ENCODE measurements around the gene ADM5.

Gene ADM5, protein sequence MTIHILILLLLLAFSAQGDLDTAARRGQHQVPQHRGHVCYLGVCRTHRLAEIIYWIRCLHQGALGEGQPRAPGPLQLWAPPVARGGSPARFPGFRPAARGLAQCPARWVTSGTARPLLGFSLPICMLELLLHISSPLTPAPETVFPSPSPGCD

DNA sequence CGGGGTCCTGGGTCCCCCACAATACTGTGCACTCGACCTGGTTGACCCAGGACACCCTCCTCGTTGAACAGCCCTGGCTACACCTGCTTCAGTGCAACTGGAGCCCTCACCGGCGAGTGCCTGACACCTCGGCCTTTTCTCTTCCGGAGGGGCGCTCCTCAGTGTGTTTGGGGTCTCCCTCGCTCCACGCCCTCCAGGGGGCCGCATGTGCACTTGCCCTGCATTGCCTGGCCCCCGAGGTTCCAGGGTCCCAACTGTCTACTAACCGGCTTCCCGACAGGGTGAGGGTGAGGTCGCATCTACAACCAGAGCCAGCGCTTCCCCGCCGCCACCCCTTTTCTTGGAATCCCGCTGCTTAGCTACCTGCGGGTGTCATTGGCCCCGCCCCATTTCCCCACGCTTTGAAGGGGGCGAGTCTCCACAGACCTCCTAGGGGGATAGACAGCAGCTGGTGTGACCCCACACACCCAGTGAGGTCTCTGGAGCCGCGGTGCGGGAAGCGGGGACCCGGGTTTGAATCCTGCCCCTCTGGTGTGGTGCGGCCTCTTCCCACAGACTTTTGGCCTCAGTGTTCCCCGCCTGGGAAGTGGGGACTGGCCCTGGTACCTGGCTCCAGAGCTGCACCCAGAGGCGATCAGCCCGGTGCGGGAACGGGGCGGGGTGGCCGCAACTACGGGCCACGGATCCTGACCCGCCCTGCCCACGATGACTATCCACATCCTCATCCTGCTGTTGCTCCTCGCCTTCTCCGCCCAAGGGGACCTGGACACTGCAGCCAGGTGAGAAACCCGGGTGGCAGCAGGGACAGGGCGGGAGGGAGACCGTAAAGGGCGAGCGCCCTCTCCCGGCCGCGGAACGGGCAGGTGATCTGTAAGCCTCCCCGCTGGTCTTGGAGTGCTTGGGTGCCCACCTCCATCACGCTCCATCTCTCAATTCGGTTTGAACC is at the start of gene ADM5:
Gene ADM5, plus strand, starts transcription at position 462 of the 946 bp plus-strand sequence. Its CDS starts 244 bp downstream, at position 706.
- peak; percentile 51 for DNase-seq

DNA sequence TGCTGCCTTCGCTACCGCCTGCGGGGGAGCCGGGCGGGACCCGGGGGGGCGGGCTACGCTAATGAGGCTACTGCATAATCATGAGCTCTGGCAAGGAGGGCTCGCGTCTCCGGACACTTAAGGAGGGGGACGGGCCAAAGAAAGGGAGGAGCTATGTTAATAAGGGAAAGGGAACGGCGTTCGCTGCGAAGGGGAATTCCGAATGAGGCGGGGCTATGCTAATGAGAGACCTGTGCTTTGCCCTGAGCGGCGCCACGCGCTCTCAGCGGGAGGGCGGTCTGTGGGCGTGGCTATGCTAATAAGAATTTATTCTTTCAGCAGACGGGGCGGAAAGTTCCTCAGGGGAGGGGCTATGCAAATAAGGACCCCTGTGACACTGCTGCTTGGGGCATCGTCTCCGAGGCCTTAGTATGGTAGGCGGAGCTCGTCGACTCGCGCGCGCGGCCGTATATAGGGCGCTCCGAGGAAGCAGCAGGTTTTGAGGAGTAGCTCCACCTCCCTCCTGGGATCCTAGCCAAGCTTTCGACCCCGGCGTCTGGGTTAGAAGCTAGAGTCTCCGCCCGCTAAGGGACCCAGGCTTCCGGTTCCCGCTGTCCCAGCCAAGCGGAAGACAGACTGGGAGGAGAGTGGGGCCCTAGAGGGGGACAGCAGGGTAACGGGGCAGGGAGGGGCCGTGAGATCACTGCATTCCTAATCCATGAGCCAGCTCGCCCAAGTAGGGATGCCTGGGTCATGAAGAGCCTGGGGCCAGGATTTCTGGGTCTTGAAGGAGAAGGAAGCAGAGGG is 49.1 kb upstream of the ADM5 start, which contains the start of gene RRAS:
Gene RRAS, minus strand, starts transcription at position 31 of the 786 bp plus-strand sequence. CDS start 45 bp downstream, outside the sequence.
- DNase-seq = peak; percentile 99

DNA sequence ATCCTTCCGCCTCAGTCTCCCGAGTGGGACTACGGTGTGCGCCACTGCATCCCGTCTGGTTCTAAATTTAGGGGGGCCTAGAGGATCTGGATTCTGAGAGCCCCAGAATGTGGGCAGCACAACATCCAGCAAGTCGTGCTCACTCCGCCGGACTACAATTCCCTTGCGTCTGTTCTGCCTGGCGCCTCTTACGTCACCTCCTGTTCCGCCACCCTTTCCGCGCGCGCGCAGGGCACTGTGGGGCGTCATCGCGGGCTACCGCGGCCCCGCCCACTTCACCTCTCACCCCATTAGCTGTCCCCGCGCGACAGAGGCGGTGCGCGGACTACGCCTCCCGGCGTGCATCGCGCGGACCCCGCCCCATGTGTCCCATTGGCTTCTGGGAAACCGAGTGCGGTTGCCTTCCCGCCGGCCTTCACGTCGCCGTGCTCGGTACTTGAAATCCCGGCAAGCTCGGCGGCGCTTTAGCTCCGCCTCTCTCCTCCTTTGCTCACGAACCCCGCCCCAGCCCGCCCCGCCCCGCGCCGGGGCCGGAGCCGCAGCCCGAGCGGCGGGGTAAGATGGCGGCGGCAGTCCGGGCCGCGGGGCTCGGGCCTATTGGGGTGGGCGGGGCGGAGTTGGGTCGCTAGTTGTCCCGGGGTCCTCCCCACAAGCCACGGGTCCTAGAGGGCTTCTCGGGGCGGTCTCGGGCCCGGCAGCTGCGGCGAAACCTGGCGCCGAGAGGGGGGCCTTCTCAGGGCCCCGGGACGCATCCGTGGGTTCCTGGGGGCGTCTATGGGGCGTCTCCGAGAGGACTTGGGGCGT is 47.5 kb upstream of the ADM5 start, which contains the start of gene SCAF1:
Gene SCAF1, plus strand, starts transcription at position 522 of the 804 bp plus-strand sequence. CDS start 2,818 bp downstream, outside the sequence.
- peak; percentile 98 for DNase-seq

DNA sequence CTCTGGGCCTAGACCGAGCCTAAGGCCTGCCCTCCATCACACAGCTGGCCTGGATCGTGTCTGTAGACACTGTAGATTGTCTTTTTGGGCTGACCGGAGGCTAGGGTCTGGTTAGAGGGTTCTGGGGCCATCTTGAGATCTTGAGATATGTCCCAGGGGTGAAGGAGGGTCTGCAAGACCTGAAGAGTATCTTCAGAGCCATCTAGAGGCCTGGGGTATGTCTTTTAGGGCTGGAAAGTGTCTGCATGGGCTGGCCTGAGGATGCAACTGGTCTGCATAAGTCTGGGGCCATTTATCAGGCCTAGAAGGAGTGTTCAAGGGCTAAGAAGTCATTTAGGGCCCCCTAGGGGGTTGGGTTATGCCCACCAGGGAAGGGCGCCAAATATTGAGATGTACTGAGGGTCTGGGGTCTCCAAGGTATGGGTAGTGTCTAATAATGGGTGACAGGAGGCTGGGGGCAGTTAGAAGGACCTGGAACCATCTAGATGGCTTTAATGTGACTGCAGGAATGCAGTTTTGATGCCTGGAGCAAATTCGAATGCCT is 46.8 kb upstream of the ADM5 start:
- DNase-seq = no peak

DNA sequence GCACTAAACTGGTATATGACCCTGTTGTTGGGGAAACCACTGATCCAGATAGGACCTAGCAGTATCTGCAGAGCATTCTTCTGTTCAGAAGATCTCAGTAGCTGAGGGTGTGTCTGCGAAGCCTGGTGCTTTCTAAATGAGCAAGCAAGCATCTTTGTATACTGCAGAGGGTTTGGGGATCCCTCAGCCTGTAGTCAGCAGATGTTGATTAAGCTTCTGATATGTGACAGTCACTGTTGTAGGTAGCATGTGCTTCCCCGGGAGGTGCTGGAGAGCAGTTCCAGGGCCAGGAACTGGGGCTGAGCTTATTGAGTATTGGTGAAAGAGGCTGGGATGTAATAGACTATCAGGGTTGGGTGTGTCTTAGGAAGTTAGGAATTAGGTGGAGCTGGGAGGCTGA is 45.9 kb upstream of the ADM5 start:
- no peak for DNase-seq

DNA sequence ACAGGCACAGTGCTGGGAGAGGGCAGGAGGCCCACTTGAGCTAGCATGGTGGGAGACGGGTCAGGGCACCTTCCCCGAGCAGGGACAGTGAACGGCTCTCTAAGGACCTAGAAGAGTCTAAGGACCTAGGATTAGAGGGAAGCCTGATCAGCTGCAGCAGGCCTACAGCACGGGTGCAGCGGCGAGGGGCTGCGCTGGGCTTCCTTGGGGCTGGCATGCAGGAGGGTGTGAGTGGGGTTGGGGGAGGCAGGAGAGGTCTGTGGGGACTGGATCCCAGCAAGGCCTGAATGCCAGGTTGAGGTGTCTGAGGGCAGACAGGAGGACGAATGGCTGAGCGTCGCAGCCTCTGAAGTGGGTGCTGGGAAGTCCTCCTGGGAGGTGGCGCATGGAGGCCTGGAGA is 43.8 kb upstream of the ADM5 start:
- DNase-seq = no peak

DNA sequence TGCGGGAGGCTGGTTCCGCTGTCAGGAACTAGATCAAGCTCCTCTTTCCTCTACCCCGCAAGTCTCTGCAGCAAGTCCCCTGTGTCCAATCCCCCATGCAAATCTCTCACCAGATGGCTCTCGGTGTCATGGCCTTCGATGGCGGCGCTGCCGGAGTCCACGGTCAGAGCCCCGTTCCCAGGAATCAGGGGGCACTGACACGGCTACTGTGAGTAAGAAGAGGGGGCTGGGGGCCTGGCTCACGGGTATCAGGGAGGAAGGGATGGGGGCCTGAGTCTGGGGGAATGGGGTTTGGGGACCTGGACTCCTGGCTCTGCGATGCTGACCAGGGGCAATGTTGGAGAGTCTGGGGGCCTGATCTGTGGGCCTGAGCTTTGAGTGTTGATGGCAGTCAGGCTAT is 43.4 kb upstream of the ADM5 start:
- no peak for DNase-seq

DNA sequence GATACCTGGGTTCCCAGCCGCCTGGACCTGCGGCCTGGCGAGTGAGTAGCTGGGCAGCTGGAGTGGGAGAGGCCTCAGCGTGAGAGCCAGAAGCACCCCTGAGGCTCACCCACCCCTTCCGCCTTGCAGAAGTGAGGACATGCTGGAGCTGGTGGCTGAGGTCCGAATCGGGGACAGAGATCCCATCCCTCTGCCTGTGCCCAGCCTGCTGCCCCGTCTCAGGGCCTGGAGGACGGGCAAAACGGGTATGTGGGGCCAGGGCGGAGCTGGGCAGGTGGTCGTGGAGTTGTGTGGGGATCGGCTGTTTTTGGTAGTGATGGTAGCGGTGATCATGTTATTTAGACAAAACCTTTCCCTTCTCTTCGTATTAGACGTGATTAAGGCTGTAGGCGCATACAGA is 42.8 kb upstream of the ADM5 start:
- DNase-seq = no peak

DNA sequence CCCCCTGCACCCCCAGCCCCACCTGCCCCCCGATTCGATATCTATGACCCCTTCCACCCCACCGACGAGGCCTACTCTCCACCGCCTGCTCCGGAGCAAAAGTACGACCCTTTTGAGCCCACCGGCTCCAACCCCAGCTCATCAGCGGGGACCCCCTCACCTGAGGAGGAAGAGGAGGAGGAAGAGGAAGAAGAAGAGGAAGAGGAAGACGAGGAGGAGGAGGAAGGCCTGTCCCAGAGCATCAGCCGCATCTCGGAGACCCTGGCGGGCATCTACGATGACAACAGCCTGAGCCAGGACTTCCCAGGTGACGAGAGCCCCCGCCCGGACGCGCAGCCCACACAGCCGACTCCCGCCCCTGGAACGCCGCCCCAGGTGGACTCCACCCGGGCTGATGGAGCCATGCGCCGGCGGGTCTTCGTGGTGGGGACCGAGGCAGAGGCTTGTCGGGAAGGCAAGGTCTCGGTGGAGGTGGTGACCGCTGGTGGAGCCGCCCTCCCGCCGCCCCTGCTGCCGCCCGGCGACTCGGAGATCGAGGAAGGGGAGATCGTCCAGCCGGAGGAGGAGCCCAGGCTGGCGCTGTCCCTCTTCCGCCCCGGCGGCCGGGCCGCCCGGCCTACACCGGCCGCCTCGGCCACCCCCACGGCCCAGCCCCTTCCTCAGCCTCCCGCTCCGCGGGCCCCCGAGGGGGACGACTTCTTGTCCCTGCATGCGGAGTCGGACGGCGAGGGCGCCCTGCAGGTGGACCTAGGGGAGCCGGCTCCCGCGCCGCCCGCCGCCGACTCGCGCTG is 38.2 kb upstream of the ADM5 start:
- no peak for DNase-seq

DNA sequence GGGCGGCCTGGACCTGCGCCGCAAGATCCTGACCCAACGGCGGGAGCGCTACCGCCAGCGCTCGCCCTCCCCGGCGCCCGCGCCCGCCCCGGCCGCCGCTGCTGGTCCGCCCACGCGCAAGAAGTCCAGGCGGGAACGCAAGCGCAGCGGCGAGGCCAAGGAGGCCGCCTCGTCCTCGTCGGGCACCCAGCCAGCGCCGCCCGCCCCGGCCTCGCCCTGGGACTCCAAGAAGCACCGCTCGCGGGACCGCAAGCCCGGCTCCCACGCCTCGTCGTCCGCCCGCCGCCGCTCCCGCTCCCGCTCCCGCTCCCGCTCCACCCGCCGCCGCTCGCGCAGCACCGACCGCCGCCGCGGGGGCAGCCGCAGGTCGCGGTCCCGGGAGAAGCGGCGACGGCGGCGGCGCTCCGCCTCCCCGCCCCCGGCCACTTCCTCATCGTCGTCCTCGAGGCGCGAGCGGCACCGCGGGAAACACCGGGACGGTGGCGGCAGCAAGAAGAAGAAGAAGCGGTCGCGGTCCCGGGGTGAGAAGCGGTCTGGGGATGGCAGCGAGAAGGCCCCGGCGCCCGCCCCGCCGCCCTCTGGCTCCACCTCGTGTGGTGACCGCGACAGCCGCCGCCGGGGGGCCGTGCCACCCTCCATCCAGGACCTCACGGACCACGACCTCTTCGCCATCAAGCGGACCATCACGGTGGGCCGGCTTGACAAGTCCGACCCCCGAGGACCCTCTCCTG is 37.4 kb upstream of the ADM5 start:
- no peak for DNase-seq

DNA sequence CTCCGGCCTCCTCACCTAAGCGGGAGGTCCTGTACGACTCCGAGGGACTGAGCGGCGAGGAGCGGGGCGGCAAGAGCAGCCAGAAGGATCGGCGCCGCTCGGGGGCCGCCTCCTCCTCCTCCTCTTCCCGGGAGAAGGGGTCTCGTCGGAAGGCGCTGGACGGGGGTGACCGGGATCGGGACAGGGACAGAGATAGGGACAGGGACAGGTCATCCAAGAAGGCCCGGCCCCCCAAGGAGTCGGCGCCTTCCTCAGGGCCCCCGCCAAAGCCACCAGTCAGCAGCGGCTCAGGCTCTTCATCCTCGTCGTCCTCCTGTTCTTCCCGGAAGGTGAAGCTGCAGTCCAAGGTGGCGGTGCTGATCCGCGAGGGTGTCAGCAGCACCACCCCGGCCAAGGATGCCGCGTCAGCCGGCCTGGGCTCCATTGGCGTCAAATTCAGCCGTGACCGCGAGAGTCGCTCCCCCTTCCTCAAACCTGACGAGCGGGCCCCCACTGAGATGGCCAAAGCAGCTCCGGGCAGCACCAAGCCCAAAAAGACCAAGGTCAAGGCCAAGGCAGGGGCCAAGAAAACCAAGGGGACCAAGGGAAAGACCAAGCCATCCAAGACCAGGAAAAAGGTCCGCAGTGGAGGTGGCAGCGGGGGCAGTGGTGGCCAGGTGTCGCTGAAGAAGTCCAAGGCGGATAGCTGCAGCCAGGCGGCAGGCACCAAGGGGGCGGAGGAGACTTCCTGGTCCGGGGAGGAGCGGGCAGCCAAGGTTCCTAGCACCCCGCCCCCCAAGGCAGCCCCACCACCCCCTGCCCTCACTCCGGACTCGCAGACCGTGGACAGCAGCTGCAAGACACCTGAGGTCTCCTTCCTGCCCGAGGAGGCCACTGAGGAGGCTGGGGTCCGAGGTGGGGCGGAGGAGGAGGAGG is 36.6 kb upstream of the ADM5 start:
- no peak for DNase-seq

DNA sequence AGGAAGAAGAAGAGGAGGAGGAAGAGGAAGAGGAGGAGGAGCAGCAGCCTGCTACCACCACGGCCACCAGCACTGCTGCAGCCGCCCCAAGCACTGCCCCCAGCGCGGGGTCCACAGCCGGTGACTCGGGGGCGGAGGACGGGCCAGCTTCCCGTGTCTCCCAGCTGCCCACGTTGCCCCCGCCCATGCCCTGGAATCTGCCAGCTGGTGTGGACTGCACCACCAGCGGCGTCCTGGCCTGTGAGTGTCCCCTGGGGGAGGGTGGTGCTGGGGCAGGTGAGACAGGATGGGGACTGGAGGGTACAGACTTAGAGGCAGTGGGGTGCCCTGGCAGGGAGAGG is 36.0 kb upstream of the ADM5 start:
- no peak for DNase-seq

DNA sequence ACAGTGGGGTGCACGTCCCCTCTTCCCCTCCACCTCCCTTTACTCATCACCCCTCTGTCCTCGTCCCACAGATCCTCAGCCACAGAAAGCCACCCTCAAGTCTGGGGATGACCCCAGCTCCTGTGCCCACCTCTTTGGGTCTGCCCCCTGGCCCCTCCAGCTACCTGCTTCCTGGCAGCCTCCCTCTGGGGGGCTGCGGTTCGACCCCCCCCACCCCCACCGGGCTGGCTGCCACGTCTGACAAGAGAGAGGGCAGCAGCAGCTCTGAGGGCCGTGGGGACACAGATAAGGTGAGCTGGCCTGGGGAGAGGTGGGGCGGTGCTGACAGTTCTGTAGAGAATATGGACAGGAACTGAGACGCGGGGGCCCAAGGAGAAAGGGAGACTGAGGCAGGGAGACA is 34.8 kb upstream of the ADM5 start:
- DNase-seq = no peak

DNA sequence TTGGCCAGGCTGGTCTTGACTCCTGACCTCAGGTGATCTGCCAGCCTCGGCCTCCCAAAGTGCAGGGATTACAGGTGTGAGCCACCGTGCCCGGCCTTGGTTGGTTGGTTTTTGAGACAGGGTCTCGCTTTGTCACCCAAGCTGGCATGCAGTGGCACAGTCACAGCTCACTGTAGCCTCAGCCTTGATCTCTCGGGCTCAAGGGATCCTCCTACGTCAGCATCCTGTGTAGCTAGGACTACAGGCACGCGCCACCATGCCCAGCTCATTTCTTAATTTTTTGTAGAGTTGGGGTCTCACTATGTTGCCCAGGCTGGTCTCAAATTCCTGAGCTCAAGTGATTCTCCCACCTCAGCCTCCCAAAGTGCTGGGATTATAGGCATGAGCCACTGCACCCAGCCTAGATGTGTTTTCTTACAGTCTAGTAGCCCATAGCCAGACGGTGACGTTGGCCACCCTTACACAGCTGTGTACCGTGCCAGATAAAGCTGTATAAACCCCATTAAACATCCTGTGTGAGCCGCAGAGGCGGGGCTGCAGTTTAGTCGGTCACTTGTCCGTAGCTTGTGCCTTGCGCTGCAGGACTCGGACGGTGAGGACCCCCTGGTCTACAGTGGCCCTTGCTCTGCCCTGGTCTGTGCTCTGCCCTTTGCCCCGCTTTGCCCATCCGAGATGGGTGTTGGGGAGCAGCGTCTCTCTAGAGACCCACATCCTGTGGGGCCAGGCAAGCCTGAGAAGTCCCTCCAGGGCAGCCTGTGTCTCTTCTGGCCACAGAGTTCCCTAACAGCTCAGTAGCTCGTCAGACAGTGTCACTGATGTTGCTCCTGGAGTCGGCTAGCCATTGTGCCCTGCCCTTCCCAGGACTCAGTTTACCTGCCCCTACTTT is 33.6 kb upstream of the ADM5 start:
- DNase-seq = no peak

DNA sequence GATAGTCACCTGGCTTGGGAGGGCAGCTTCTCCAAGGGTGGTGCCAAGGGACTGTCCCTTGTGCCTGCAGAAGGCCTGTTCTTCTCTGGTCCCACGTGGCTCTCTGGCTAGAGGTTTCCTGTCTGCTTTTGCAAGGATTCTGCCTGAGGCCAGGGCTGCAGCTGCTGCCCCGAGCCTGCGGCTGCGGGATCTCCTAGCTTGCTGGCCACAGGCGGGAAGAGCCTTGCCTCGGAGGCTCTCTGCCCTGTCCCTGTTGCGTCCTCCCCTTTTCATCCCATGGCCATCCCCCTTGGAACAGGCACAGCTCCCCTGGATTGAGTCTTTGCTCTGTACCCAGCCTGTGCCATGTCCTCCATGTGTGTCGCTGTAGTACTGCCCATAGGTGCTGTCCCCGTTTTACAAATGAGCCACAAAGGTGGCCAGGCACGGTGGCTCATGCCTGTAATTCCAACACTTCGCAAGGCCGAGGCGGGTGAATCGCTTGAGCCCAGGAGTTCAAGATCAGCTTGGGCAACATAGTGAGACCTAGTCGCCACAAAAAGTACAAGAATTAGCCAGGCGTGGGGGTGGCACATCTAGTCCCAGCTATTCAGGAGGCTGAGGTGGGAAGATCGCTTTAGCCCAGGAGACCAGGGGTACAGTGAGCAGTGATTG is 32.8 kb upstream of the ADM5 start:
- DNase-seq = no peak

DNA sequence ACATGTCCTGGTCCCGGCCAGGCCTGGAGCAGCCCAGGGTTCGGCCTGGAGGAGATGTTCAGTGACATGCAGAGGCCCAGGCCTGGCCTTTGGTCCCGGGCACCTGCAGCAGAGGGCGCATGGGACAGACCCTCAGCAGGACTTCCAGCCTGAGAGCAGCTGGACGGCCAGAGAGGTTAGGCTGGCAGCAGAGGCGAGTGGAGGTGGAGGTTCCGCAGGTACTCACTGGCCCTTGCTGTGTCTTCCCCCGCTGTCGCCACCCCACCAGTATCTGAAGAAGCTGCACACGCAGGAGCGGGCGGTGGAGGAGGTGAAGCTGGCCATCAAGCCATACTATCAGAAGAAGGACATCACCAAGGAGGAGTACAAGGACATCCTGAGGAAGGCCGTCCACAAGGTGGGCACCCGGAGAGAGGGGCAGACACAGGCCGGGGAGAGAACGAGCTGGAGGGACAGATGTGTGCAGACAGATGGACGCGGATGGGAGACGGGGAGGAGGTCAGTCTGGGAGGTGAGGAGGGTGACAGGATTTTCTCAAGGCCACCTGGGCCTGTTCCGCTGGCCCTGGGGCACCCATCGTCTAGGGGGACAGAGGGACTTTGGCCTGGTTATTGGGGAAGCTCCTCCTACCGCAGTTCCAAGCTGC is 31.8 kb upstream of the ADM5 start:
- no peak for DNase-seq

DNA sequence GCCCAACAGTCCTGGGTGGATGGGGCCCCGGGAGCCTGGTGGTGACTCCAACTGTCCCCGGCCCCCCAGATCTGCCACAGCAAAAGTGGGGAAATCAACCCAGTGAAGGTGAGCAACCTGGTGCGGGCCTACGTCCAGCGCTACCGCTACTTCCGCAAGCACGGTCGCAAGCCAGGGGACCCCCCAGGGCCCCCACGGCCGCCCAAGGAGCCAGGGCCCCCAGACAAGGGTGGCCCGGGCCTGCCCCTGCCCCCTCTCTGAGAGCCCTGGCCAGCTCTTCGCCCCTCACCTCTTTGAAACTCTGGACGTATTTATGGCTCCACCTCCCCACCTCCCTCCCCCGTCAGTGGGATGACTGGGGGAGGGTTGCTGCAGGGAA is 31.3 kb upstream of the ADM5 start:
- DNase-seq = no peak
